SU-DHL-6 (cell line): ENCODE measurements around the gene RNF152.

Source experiments
- H2AFZ ChIP-seq: fragments of 200-600 bp; sonication (generic); 2 replicates; pipeline ENCODE4 v1.6.1; 2014; ENCODE audit warnings: low read depth, mild to moderate bottlenecking, moderate library complexity, mixed read lengths, antibody characterized with exemption, low read length; ENCODE audit not compliant: severe bottlenecking
- H3F3A ChIP-seq: fragments of 200-600 bp; shearing (Covaris generic); 2 replicates; pipeline ENCODE4 v1.6.0; 2016; ENCODE audit warnings: antibody characterized with exemption, mild to moderate bottlenecking; ENCODE audit not compliant: insufficient read depth
- H3K27ac ChIP-seq: fragments of 200-600 bp; sonication (generic); 2 replicates; pipeline ENCODE4 v1.5.1; 2016; ENCODE audit warnings: low read depth, mild to moderate bottlenecking, low read length, moderate library complexity, mixed read lengths
- H3K27me3 ChIP-seq: fragments of 200-600 bp; sonication (generic), shearing (Covaris generic); 2 replicates; pipeline ENCODE4 v1.6.0; 2014; ENCODE audit warnings: mild to moderate bottlenecking, low read length
- H3K36me3 ChIP-seq: fragments of 200-600 bp; sonication (generic); 2 replicates; pipeline ENCODE4 v1.6.1; 2014; ENCODE audit warnings: mild to moderate bottlenecking, low read length, mixed read lengths
- H3K4me2 ChIP-seq: fragments of 300-600, 200-600 bp; shearing (Covaris generic), sonication (generic); 2 replicates; pipeline ENCODE4 v1.6.0; 2014; ENCODE audit warnings: low read length, low read depth, mild to moderate bottlenecking; ENCODE audit not compliant: poor library complexity, severe bottlenecking
- H3K4me3 ChIP-seq: fragments of 200-600 bp; sonication (generic); 2 replicates; pipeline ENCODE4 v1.5.1; 2014; ENCODE audit warnings: antibody characterized with exemption, low read length, mild to moderate bottlenecking, mixed read lengths; ENCODE audit not compliant: insufficient read depth, poor library complexity, severe bottlenecking
- H3K79me2 ChIP-seq: fragments of 200-600 bp; sonication (generic); 2 replicates; pipeline ENCODE4 v1.6.1; 2014; ENCODE audit warnings: mild to moderate bottlenecking, low read length, moderate library complexity; ENCODE audit not compliant: insufficient read depth
- H3K9ac ChIP-seq: fragments of 200-600 bp; sonication (generic); 2 replicates; pipeline ENCODE4 v1.7.0; 2014; ENCODE audit warnings: mild to moderate bottlenecking, low read length
- H3K9me2 ChIP-seq: fragments of 200-600 bp; sonication (generic); replicated peaks from 2 replicates; pipeline ENCODE4 v1.6.1; 2014; ENCODE audit warnings: low read length; ENCODE audit not compliant: insufficient read depth
- H3K9me3 ChIP-seq: fragments of 200-600 bp; sonication (generic); 2 replicates; pipeline ENCODE4 v1.6.1; 2014; ENCODE audit warnings: low read length, mixed read lengths; ENCODE audit not compliant: insufficient read depth
- H4K20me1 ChIP-seq: fragments of 200-600 bp; sonication (generic); 2 replicates; pipeline ENCODE4 v1.6.1; 2014; ENCODE audit warnings: low read depth, mild to moderate bottlenecking, antibody characterized with exemption, low read length, moderate library complexity, mixed read lengths
- CTCF ChIP-seq: fragments of 200-600 bp; sonication (generic); IDR thresholded peaks from one replicate; pipeline ENCODE4 v1.5.1; 2017; ENCODE audit warnings: antibody characterized with exemption, mild to moderate bottlenecking, low read length, moderate library complexity; ENCODE audit not compliant: insufficient read depth, poor library complexity, severe bottlenecking
- EZH2phosphoT487 ChIP-seq: fragments of 200-600 bp; sonication (generic), shearing (Covaris generic); conservative IDR thresholded peaks from 2 replicates; pipeline ENCODE4 v1.6.1; 2018; ENCODE audit warnings: mild to moderate bottlenecking, antibody characterized with exemption, low read length, moderate library complexity, mixed read lengths

RNF152 gene

GRCh38 chr18:61894751-61895524 lies 2.1 kb upstream of the RNF152 start:
- TF ChIP-seq CTCF (no peak), EZH2phosphoT487 (no peak)
- no peaks in the 10 kb centered on the region for H3K9me2 ChIP-seq
- no peaks in the 10 kb centered on the region for H3K27me3 ChIP-seq
- no peaks in the 10 kb centered on the region for H3K36me3 ChIP-seq
- H4K20me1 ChIP-seq = no peaks in the 10 kb centered on the region
- H3F3A ChIP-seq = no peaks in the 10 kb centered on the region
- H3K27ac ChIP-seq = no peak overlapping the region
- no peaks in the 10 kb centered on the region for H3K9me3 ChIP-seq
- no peaks in the 10 kb centered on the region for H3K79me2 ChIP-seq
- H2AFZ ChIP-seq = peak overlapping the region; percentile 96
- H3K9ac ChIP-seq = peak overlapping the region; percentile 56; the same call in 1 of the 2 replicates
- peak overlapping the region; percentile 64 for H3K4me3 ChIP-seq
- peak overlapping the region; percentile 71 for H3K4me2 ChIP-seq

GRCh38 chr18:61893971-61894750 lies 1.4 kb upstream of the RNF152 start:
- Histone ChIP-seq H3K9me3 (no peaks in the 10 kb centered on the region), H3K4me2 (peak overlapping the region; percentile 71), H3K36me3 (no peaks in the 10 kb centered on the region), H2AFZ (peak overlapping the region; percentile 96), H3K9ac (peak overlapping the region; percentile 56), H3F3A (no peaks in the 10 kb centered on the region), H3K4me3 (peak overlapping the region; percentile 64), H3K27ac (no peak overlapping the region), H4K20me1 (no peaks in the 10 kb centered on the region), H3K27me3 (no peaks in the 10 kb centered on the region), H3K79me2 (no peaks in the 10 kb centered on the region), H3K9me2 (no peaks in the 10 kb centered on the region)
- TF ChIP-seq EZH2phosphoT487 (no peak), CTCF (no peak)

- Histone ChIP-seq H3K27me3 (no peaks in the 10 kb centered on the region), H3K9ac (peak overlapping the region; percentile 56), H2AFZ (peak overlapping the region; percentile 84), H3K36me3 (no peaks in the 10 kb centered on the region), H3K79me2 (no peaks in the 10 kb centered on the region), H3K27ac (no peak overlapping the region), H3K9me2 (no peaks in the 10 kb centered on the region), H3K4me3 (peak overlapping the region; percentile 64), H3F3A (no peaks in the 10 kb centered on the region), H3K9me3 (no peaks in the 10 kb centered on the region), H3K4me2 (peak overlapping the region; percentile 71), H4K20me1 (no peaks in the 10 kb centered on the region)
- no peak for TF ChIP-seq CTCF
- no peak for TF ChIP-seq EZH2phosphoT487
These were observed 633 bp upstream of the RNF152 start for GRCh38 chr18:61893309-61893970.
